Medulla oblongata (tissue), 1 donor: ENCODE measurements around the gene NPHP4.

Source experiments
- DNase-seq: peaks from one replicate; pipeline ENCODE4 v3.0.0-alpha.2; 2015; ENCODE audit errors: extremely low spot score

NPHP4 gene

DNA sequence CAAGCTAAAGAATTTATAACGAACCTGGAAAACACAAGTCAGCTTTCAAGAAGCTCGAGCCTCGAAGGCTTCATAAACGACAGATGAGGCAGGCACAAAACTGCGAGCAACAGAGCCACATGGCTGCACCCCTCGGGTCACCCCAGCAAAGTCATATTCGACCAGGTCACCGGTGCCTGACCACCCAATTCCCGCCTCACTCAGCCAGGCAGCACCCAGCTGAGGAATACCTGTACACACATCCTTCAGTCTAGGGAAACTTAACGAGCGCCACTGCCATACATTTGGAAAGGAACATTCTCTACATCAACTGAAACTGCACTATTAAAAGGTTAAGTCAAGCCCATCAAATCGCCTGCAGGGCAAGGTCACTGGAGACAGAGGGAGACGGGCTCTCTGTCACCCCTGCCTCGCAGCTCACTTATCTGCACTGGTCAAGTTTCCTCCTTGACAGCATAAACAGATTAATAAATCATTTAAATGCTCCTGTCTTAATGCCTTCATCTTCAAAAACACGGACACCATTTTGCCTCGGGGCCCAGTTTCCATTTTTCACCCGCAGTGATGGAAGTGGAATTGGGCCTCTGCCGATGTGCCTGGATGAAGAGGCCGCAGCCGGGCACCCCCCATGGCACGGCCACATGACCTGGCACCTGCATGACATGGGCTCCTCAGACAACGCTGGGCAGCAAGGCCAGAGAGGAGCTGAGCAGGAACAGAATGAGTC lies 20.6 kb downstream of the NPHP4 start:
- DNase-seq = no peak

DNA sequence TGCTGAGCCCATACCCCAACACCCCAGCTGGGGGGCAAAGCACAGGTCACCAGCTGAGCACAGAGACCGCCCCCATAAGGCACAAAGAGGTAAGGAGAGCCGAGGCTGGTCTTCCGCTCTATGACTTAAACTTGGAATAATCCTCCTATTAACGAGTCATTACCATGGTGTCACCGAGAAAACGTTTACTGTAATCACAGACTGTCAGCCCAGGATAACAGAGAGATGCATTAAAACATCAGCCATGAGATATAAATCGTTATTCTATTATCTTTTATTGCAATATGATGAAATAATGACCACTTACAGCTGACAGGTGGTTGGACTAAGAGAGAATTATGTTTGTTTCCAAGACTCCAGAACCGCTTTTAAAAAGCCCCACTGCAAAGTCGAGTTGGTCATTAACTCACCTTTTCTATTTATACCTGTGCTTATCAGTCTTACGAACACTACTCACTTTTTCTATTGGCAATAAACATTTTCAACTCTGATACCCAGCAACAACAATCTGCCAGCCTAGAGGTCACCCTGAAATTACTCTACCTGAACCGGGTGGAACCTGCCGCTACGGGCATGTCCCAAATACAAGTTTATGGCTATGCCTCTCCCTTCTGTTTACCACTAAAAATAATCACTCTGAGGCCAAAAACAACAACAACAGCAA lies 21.5 kb downstream of the NPHP4 start:
- DNase-seq = no peak

GRCh38 chr1:5969168-5969567 lies 23.1 kb downstream of the NPHP4 start:
- DNase-seq = no peak

- DNase-seq = no peak
Observed at GRCh38 chr1:5968161-5968736, 24.0 kb downstream of the NPHP4 start.

GRCh38 chr1:5967351-5968160 lies 24.7 kb downstream of the NPHP4 start:
- DNase-seq = no peak

- no peak for DNase-seq
Observed at GRCh38 chr1:5966543-5967205, 25.6 kb downstream of the NPHP4 start.

- DNase-seq = no peak
Observed at GRCh38 chr1:5965586-5966131, 26.6 kb downstream of the NPHP4 start.

DNA sequence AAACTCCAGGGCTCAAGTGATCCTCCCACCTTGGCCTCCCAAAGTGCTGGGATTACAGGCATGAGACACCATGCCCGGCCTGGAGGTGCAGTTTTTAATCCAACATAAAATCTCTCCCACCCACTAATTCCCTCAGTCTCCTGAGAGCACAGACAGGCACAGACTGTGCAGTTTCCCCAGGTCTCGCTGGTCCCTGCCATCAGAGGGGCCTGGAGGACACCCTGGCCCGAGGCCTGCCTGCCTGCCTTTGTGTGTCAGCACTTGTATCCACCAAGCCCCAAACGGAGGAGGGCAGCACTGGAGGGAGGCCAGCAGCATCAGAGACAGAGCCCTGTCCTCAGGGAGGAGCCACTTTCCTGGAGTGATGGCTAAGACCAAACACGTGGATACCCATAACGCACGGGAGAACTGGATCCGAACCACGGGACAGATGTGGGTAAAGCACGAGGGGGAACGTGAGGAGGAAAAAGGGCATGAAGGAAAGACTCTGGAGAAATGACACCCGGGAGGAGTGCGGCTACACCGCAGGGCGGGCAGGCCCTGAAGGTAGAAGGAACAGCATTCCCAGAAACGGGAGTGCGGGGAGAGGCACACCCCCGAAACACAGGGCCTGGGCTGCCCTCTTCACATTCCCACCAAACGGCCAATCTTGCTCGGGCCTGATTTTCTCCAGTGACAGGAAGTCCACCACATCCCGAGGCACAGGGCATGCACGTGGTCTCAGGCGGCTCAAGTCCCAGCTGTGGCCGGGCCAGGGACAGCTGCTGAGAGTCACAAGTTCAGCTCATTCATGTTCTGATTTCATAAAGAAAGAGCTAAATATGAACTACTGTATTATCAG lies 29.7 kb downstream of the NPHP4 start:
- no peak for DNase-seq

DNA sequence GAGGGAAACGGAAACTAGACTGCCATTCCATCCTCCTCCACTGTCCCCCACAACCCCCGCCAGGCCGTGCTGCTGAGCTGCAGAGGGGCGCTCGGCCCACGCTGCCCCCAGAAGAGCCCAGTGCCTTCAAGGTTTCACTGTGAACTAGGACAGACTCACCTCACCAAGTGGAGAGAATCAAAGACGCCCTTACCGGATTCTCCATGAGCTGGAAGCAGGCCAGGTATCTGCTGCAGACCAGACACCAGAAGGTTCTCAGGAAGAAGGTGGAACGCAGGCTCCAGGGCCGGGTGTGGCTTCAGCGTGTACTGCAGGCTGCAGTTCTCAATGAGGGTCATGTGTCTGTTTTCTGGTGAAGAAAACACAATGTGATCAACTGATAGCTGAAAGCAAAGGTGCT lies 30.6 kb downstream of the NPHP4 start:
- no peak for DNase-seq

- DNase-seq = no peak
Observed at GRCh38 chr1:5960336-5960735, 31.9 kb downstream of the NPHP4 start.

DNA sequence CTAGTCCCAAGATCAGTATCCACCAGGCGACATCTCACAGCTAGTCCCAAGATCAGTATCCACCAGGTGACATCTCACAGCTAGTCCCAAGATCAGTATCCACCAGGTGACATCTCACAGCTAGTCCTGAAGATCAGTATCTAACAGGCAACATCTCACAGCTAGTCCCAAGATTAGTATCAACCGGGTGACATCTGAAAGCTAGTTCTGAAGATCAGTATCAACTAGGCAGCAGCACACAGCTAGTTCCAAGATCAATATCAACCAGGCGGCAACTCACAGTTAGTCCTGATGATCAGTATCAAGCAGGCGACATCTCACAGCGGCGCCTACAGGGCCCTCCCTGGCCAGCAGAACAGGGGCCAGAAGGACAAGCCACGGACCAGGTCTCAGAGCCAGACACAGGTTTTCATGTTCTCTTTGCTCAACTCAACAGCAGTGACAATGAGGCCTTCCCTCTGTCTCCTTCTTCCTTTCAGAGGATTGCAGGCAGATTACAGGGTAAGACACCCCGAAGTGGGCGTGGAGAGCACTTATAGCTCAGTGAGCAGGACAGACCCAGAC lies 32.5 kb downstream of the NPHP4 start:
- DNase-seq = no peak

GRCh38 chr1:5959087-5959486 lies 33.1 kb downstream of the NPHP4 start:
- no peak for DNase-seq

GRCh38 chr1:5956022-5956830 lies 36.0 kb downstream of the NPHP4 start:
- DNase-seq = no peak

- no peak for DNase-seq
Observed at GRCh38 chr1:5955479-5955977, 36.7 kb downstream of the NPHP4 start.

- no peak for DNase-seq
Observed at GRCh38 chr1:5954964-5955363, 37.3 kb downstream of the NPHP4 start.

- DNase-seq = no peak
Observed at GRCh38 chr1:5953386-5953785, 38.8 kb downstream of the NPHP4 start.

DNA sequence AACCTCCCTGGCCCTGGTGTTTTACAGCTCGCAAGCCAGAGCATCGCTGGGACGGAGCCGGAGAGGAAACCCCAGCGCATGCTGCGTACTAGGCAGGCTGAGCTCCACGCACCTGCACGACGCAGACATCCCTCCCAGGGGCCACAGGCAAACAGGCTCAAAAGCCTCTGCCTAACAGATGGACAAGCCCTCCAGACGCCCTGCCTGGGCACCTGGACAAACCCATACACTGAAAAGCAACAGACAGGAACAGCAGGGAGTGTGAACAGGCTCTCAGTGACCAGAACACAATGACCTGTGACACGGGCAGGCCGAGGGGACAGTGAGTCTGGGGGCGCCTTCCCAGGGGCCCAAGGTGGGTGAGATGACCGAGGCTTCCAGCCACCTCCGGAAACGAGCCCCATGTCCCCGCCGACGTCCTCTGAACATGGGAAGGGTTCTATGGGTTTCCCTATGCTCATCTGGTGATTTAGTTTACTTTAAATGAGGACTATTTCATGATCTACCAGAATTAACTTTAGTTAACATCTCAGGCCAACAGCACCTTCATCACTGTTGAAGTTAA lies 40.3 kb downstream of the NPHP4 start:
- DNase-seq = no peak

- no peak for DNase-seq
Observed at GRCh38 chr1:5950994-5951785, 41.0 kb downstream of the NPHP4 start.
